Measurements from ENCODE around the gene TEAD1.

TEAD1 gene

GRCh38 chr11:12712132-12712531 is 37.9 kb downstream of the TEAD1 start:
- Histone ChIP-seq H3K27ac (ENCODE audit: low read depth, low read length) (no peak overlapping the region), H3K4me3 (ENCODE audit: low read length) (no peak overlapping the region), H3K4me1 (ENCODE audit: control insufficient read depth, low read length) (no peaks in the 10 kb centered on the region), H3K9me2 (replicated peaks; ENCODE audit: control insufficient read depth, low read length) (no peaks in the 10 kb centered on the region), H3K9me3 (ENCODE audit: control insufficient read depth, insufficient read depth, low read length) (no peaks in the 10 kb centered on the region), H4K20me1 (ENCODE audit: control insufficient read depth, insufficient read depth, low read depth, low read length) (no peaks in the 10 kb centered on the region), H3K79me2 (ENCODE audit: control insufficient read depth, low read length) (no peaks in the 10 kb centered on the region), H3K36me3 (ENCODE audit: control insufficient read depth, low read length) (no peaks in the 10 kb centered on the region), H3K4me2 (ENCODE audit: low read length) (no peak overlapping the region), H3F3A (ENCODE audit: control insufficient read depth, insufficient read depth) (no peaks in the 10 kb centered on the region), H3K27me3 (ENCODE audit: control insufficient read depth, low read length) (no peaks in the 10 kb centered on the region)
- no peak for TF ChIP-seq EZH2phosphoT487 (IDR thresholded peaks at IDR 0.05; ENCODE audit: borderline replicate concordance, low read length)
- no peak for TF ChIP-seq CTCF (IDR thresholded peaks at IDR 0.05; ENCODE audit: low read depth, low read length, poor library complexity, severe bottlenecking)

- TF ChIP-seq EZH2phosphoT487 (IDR thresholded peaks at IDR 0.05; ENCODE audit: borderline replicate concordance, low read length) (no peak), CTCF (IDR thresholded peaks at IDR 0.05; ENCODE audit: low read depth, low read length, poor library complexity, severe bottlenecking) (no peak)
These were observed 40.9 kb downstream of the TEAD1 start for GRCh38 chr11:12715131-12715530.

GRCh38 chr11:12715941-12716340 is 41.7 kb downstream of the TEAD1 start:
- H3K4me1 ChIP-seq (ENCODE audit: control insufficient read depth, low read length), result no peaks in the 10 kb centered on the region
- no peaks in the 10 kb centered on the region for H3K27me3 ChIP-seq (ENCODE audit: control insufficient read depth, low read length)
- TF ChIP-seq EZH2phosphoT487 (IDR thresholded peaks at IDR 0.05; ENCODE audit: borderline replicate concordance, low read length) (no peak), CTCF (IDR thresholded peaks at IDR 0.05; ENCODE audit: low read depth, low read length, poor library complexity, severe bottlenecking) (no peak)
- H3K9me3 ChIP-seq (ENCODE audit: control insufficient read depth, insufficient read depth, low read length), result no peaks in the 10 kb centered on the region
- H3K36me3 ChIP-seq (ENCODE audit: control insufficient read depth, low read length), result no peaks in the 10 kb centered on the region
- no peak overlapping the region for H3K27ac ChIP-seq (ENCODE audit: low read depth, low read length)
- no peak overlapping the region for H3K4me3 ChIP-seq (ENCODE audit: low read length)
- no peaks in the 10 kb centered on the region for H3K79me2 ChIP-seq (ENCODE audit: control insufficient read depth, low read length)
- H4K20me1 ChIP-seq (ENCODE audit: control insufficient read depth, insufficient read depth, low read depth, low read length), result no peaks in the 10 kb centered on the region
- no peaks in the 10 kb centered on the region for H3F3A ChIP-seq (ENCODE audit: control insufficient read depth, insufficient read depth)
- H3K9me2 ChIP-seq (replicated peaks; ENCODE audit: control insufficient read depth, low read length), result no peaks in the 10 kb centered on the region
- H3K4me2 ChIP-seq (ENCODE audit: low read length), result no peak overlapping the region

More at GRCh38 chr11:12715131-12715530, 40.9 kb downstream of the TEAD1 start:
- H3K27ac ChIP-seq (ENCODE audit: low read depth, low read length), result no peak overlapping the region
- H3K4me1 ChIP-seq (ENCODE audit: control insufficient read depth, low read length), result no peaks in the 10 kb centered on the region
- H3K4me3 ChIP-seq (ENCODE audit: low read length), result no peak overlapping the region
- no peaks in the 10 kb centered on the region for H3F3A ChIP-seq (ENCODE audit: control insufficient read depth, insufficient read depth)
- H3K79me2 ChIP-seq (ENCODE audit: control insufficient read depth, low read length), result no peaks in the 10 kb centered on the region
- H3K36me3 ChIP-seq (ENCODE audit: control insufficient read depth, low read length), result no peaks in the 10 kb centered on the region
- no peaks in the 10 kb centered on the region for H4K20me1 ChIP-seq (ENCODE audit: control insufficient read depth, insufficient read depth, low read depth, low read length)
- no peaks in the 10 kb centered on the region for H3K9me3 ChIP-seq (ENCODE audit: control insufficient read depth, insufficient read depth, low read length)
- H3K9me2 ChIP-seq (replicated peaks; ENCODE audit: control insufficient read depth, low read length), result no peaks in the 10 kb centered on the region
- H3K4me2 ChIP-seq (ENCODE audit: low read length), result no peak overlapping the region
- no peaks in the 10 kb centered on the region for H3K27me3 ChIP-seq (ENCODE audit: control insufficient read depth, low read length)

- H3K27ac ChIP-seq (ENCODE audit: low read depth, low read length), result no peak overlapping the region
- H3F3A ChIP-seq (ENCODE audit: control insufficient read depth, insufficient read depth), result no peaks in the 10 kb centered on the region
- no peaks in the 10 kb centered on the region for H4K20me1 ChIP-seq (ENCODE audit: control insufficient read depth, insufficient read depth, low read depth, low read length)
- H3K27me3 ChIP-seq (ENCODE audit: control insufficient read depth, low read length), result no peaks in the 10 kb centered on the region
- no peak overlapping the region for H3K4me2 ChIP-seq (ENCODE audit: low read length)
- no peaks in the 10 kb centered on the region for H3K79me2 ChIP-seq (ENCODE audit: control insufficient read depth, low read length)
- no peaks in the 10 kb centered on the region for H3K4me1 ChIP-seq (ENCODE audit: control insufficient read depth, low read length)
- H3K9me3 ChIP-seq (ENCODE audit: control insufficient read depth, insufficient read depth, low read length), result no peaks in the 10 kb centered on the region
- H3K4me3 ChIP-seq (ENCODE audit: low read length), result no peak overlapping the region
- TF ChIP-seq EZH2phosphoT487 (IDR thresholded peaks at IDR 0.05; ENCODE audit: borderline replicate concordance, low read length), result no peak
- no peak for TF ChIP-seq CTCF (IDR thresholded peaks at IDR 0.05; ENCODE audit: low read depth, low read length, poor library complexity, severe bottlenecking)
- no peaks in the 10 kb centered on the region for H3K9me2 ChIP-seq (replicated peaks; ENCODE audit: control insufficient read depth, low read length)
- H3K36me3 ChIP-seq (ENCODE audit: control insufficient read depth, low read length), result no peaks in the 10 kb centered on the region
These were observed 42.6 kb downstream of the TEAD1 start for GRCh38 chr11:12716816-12717215.
